Measurements from ENCODE around the gene ACSM5.
"Not testable (repeated sequence)": the region's sequence is repeated elsewhere in the genome, so short reads cannot be mapped to it uniquely, and the experiment has no call there.

ACSM5 gene

GRCh38 chr16:20401066-20401465, 8.3 kb upstream of the ACSM5 start:
- DNase-seq, result no peak

- DNase-seq, result no peak
Observed at GRCh38 chr16:20401475-20402016, 7.8 kb upstream of the ACSM5 start.

- no peak for DNase-seq
Observed at GRCh38 chr16:20402651-20403050, 6.7 kb upstream of the ACSM5 start.

- DNase-seq, result no peak
Observed at GRCh38 chr16:20404637-20405036, 4.7 kb upstream of the ACSM5 start, which contains the start of gene PDILT. TSS of gene PDILT (minus strand) at chr16:20404737. CDS start at chr16:20399300, 5,437 bp downstream.

- DNase-seq, result no peak
Observed at GRCh38 chr16:20410121-20410723, 888 bp downstream of the ACSM5 start.

GRCh38 chr16:20411055-20411454, 1.7 kb downstream of the ACSM5 start:
- no peak for DNase-seq

GRCh38 chr16:20415541-20415940, 6.2 kb downstream of the ACSM5 start:
- DNase-seq, result no peak

- DNase-seq, result not testable (repeated sequence)
Observed at GRCh38 chr16:20419093-20419492, 9.8 kb downstream of the ACSM5 start.

- DNase-seq, result not testable (repeated sequence)
Observed at GRCh38 chr16:20421748-20422147, 12.4 kb downstream of the ACSM5 start.

GRCh38 chr16:20423772-20424128, 14.4 kb downstream of the ACSM5 start:
- not testable (repeated sequence) for DNase-seq

GRCh38 chr16:20424129-20424866, 15.0 kb downstream of the ACSM5 start:
- DNase-seq, result no peak

GRCh38 chr16:20427401-20427797, 18.1 kb downstream of the ACSM5 start:
- DNase-seq, result not testable (repeated sequence)

GRCh38 chr16:20429499-20429898, 20.2 kb downstream of the ACSM5 start:
- not testable (repeated sequence) for DNase-seq

GRCh38 chr16:20430480-20430879, 21.1 kb downstream of the ACSM5 start:
- not testable (repeated sequence) for DNase-seq

- no peak for DNase-seq
Observed at GRCh38 chr16:20430948-20431347, 21.6 kb downstream of the ACSM5 start.

- DNase-seq, result not testable (repeated sequence)
Observed at GRCh38 chr16:20438950-20439349, 29.6 kb downstream of the ACSM5 start.

- not testable (repeated sequence) for DNase-seq
Observed at GRCh38 chr16:20439820-20440231, 30.5 kb downstream of the ACSM5 start.

- DNase-seq, result not testable (repeated sequence)
Observed at GRCh38 chr16:20440731-20441130, 31.4 kb downstream of the ACSM5 start.

- DNase-seq, result no peak
Observed at GRCh38 chr16:20441191-20441590, 31.9 kb downstream of the ACSM5 start.

- not testable (repeated sequence) for DNase-seq
Observed at GRCh38 chr16:20441859-20442258, 32.5 kb downstream of the ACSM5 start.

GRCh38 chr16:20446652-20447393, 37.5 kb downstream of the ACSM5 start:
- not testable (repeated sequence) for DNase-seq

GRCh38 chr16:20451364-20451763, 42.0 kb downstream of the ACSM5 start, which contains the start of gene ACSM2A:
TSS of gene ACSM2A (plus strand) at chr16:20451521. CDS start at chr16:20460115, 8,594 bp downstream.
- DNase-seq, result not testable (repeated sequence)

GRCh38 chr16:20453633-20454032, 44.3 kb downstream of the ACSM5 start:
- not testable (repeated sequence) for DNase-seq
